A549 (cell line): ENCODE results near the gene ZYG11B. TPM values are rescaled to one million over a fixed set of nuclear protein-coding genes. Genes with fewer than 3 reads are reported as not detected.

Experiments
- polyA plus RNA-seq, 4 experiments: library from polyadenylated mRNA; depleted of rRNA in 3 of 4; stranded (reverse); fragments of >200 nt; fragmentation: RNase III in 1 of 4; extraction: RNeasy Plus Mini Kit Qiagen cat#74134 plus additional on column Dnase treatment in 1 of 4; gene quantifications; 2 replicates in 3 of 4; 3 replicates in 1 of 4; pipeline ENCODE4 v1.2.3, GENCODE V29; 2011 to 2017
- small RNA-seq, 6 experiments: library from RNA; depleted of rRNA; stranded (forward); fragments of <200 nt; gene quantifications; one replicate each; pipeline ENCODE3, GENCODE V24; 2012

The ZYG11B gene
- polyA plus RNA-seq, 2 of the 4 experiments (the other 2 are of a cell fraction) = 5.8 to 14.1 TPM

Small RNAs within 50 kb of the gene (small RNA-seq; reads per million reads assigned to genes)
- 0 reads per million in 6 experiments for gene RN7SL62P
- 0 to 28.6 (median 10.6) reads per million in 6 experiments for gene RNU2-30P
- 0 reads per million in 6 experiments for gene RNU6-969P

Other genes with a start within 250 kb of the ZYG11B start
- gene TUT4, start 173.4 kb upstream of the ZYG11B start, polyA plus RNA-seq (2011; rRNA removed) = 32.2 and 34.1 TPM in 2 replicates
- gene TUT4, start 173.4 kb upstream of the ZYG11B start, polyA plus RNA-seq (2017; fragmentation: RNase III; extraction: RNeasy Plus Mini Kit Qiagen cat#74134 plus additional on column Dnase treatment) = 25.3 to 28.0 TPM (median 26.2 TPM) in 3 replicates
- gene GPX7, start 124.1 kb upstream of the ZYG11B start, polyA plus RNA-seq (2011; rRNA removed) = not detected in 2 replicates
- not detected in 3 replicates for gene GPX7, start 124.1 kb upstream of the ZYG11B start, polyA plus RNA-seq (2017; fragmentation: RNase III; extraction: RNeasy Plus Mini Kit Qiagen cat#74134 plus additional on column Dnase treatment)
- gene SHISAL2A, start 93.3 kb upstream of the ZYG11B start, polyA plus RNA-seq (2011; rRNA removed) = 0.26 TPM in 1 of 2 replicates, not detected in the other
- not detected in 3 replicates for gene SHISAL2A, start 93.3 kb upstream of the ZYG11B start, polyA plus RNA-seq (2017; fragmentation: RNase III; extraction: RNeasy Plus Mini Kit Qiagen cat#74134 plus additional on column Dnase treatment)
- gene COA7, start 28.1 kb upstream of the ZYG11B start, polyA plus RNA-seq (2011; rRNA removed) = 17.1 and 18.1 TPM in 2 replicates
- 22.0 to 23.6 TPM (median 22.3 TPM) in 3 replicates for gene COA7, start 28.1 kb upstream of the ZYG11B start, polyA plus RNA-seq (2017; fragmentation: RNase III; extraction: RNeasy Plus Mini Kit Qiagen cat#74134 plus additional on column Dnase treatment)
- gene ZYG11A, start 116.3 kb downstream of the ZYG11B start, polyA plus RNA-seq (2011; rRNA removed) = 4.8 and 5.4 TPM in 2 replicates
- gene ZYG11A, start 116.3 kb downstream of the ZYG11B start, polyA plus RNA-seq (2017; fragmentation: RNase III; extraction: RNeasy Plus Mini Kit Qiagen cat#74134 plus additional on column Dnase treatment) = 2.6 to 3.2 TPM (median 3.0 TPM) in 3 replicates
- 30.6 and 39.6 TPM in 2 replicates for gene ECHDC2, start 195.3 kb downstream of the ZYG11B start, polyA plus RNA-seq (2011; rRNA removed)
- 17.5 to 21.4 TPM (median 17.7 TPM) in 3 replicates for gene ECHDC2, start 195.3 kb downstream of the ZYG11B start, polyA plus RNA-seq (2017; fragmentation: RNase III; extraction: RNeasy Plus Mini Kit Qiagen cat#74134 plus additional on column Dnase treatment)
- 74.7 and 124 TPM in 2 replicates for gene SCP2, start 200.8 kb downstream of the ZYG11B start, polyA plus RNA-seq (2011; rRNA removed)
- gene SCP2, start 200.8 kb downstream of the ZYG11B start, polyA plus RNA-seq (2017; fragmentation: RNase III; extraction: RNeasy Plus Mini Kit Qiagen cat#74134 plus additional on column Dnase treatment) = 73.8 to 89.3 TPM (median 79.0 TPM) in 3 replicates